Neuron (in vitro differentiated cells): ENCODE measurements around the gene TP73.

Experiments
- H2AFZ ChIP-seq: one replicate; pipeline ENCODE4 v1.6.1; 2013; ENCODE audit warnings: low read depth, mild to moderate bottlenecking, inconsistent platforms, low read length, moderate library complexity
- H3K27me3 ChIP-seq: one replicate; pipeline ENCODE4 v1.6.1; 2013; ENCODE audit warnings: low read length; ENCODE audit not compliant: insufficient read depth
- H3K36me3 ChIP-seq: one replicate; pipeline ENCODE4 v1.6.1; 2013; ENCODE audit warnings: low read length; ENCODE audit not compliant: insufficient read depth
- H3K4me1 ChIP-seq: one replicate; pipeline ENCODE4 v1.6.1; 2013; ENCODE audit warnings: low read length; ENCODE audit not compliant: insufficient read depth
- H3K4me3 ChIP-seq: 2 replicates; pipeline ENCODE4 v1.5.1; 2013; ENCODE audit warnings: mild to moderate bottlenecking, low read length, moderate library complexity
- H3K9me3 ChIP-seq: one replicate; pipeline ENCODE4 v1.6.1; 2013; ENCODE audit warnings: low read length

TP73 gene

DNA sequence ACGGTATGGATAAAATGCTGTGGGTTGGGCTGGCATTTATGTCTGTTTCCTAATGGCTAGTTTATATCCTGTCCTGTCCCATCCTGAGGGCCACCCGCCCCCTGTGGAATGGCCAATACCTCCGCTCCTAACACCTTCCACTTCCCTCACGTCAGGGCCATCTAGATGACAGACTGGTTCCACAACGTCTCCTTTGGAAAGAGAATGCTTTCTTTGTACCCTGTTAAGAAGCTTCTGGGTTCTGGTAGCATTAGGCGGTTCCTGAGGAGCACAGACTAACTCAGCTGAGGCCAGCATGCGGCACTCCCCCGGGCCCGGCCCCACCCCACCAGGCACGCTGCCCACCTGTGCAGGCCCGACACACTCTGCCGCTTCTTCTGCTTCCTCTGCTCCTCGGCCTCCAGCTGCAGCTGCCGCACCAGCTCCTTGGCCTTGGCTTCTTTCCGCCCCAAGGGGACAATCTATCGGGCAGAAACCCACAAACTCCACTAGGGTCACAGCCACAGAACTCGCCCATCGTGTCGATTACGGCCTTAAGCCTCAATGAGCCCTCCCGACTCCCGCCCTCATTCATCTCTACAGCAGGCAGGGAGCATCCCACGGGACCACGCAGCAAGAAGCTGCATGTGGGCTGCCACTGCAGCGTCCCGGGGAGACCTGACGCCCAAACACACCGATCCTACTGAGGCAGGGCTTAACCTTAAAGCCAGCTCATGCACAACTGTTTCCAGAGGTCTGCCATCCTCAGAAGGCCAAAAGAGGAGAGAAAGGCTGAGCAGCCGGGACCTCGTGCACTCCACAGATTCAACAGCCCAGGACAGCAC, 131.5 kb downstream of the TP73 start:
- H3K9me3 ChIP-seq, result no peaks in the 10 kb centered on the region
- peaks cover 72% of the 10 kb centered on the region for H3K36me3 ChIP-seq

DNA sequence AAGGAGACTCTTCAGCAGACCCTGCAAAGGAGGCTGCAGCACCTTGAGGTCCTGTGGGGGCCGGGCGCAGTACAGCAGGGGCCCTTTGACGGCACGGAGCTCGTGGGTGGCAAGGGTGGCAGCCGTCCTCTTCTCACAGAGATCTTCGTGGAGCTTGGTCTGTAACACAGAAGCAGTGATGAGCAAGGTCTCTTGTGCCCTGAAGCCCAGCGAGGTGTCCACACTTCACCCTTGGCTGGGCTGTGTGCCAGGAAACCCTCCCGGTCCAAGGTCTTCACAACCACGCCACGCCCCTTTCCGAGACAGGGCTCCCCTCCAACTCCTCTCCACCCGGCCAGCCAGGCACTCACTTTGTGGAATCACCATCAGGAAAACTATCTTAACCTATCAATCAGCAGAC, 132.7 kb downstream of the TP73 start:
- H2AFZ ChIP-seq, result no peak overlapping the region
- no peaks in the 10 kb centered on the region for H3K9me3 ChIP-seq
- peaks cover 66% of the 10 kb centered on the region for H3K36me3 ChIP-seq
- no peaks in the 10 kb centered on the region for H3K27me3 ChIP-seq
- no peaks in the 10 kb centered on the region for H3K4me1 ChIP-seq
- H3K4me3 ChIP-seq, result no peak overlapping the region

More for the DNA sequence above, 131.5 kb downstream of the TP73 start:
- no peak overlapping the region for H2AFZ ChIP-seq
- no peaks in the 10 kb centered on the region for H3K27me3 ChIP-seq
- H3K4me1 ChIP-seq, result no peaks in the 10 kb centered on the region
- no peak overlapping the region for H3K4me3 ChIP-seq

DNA sequence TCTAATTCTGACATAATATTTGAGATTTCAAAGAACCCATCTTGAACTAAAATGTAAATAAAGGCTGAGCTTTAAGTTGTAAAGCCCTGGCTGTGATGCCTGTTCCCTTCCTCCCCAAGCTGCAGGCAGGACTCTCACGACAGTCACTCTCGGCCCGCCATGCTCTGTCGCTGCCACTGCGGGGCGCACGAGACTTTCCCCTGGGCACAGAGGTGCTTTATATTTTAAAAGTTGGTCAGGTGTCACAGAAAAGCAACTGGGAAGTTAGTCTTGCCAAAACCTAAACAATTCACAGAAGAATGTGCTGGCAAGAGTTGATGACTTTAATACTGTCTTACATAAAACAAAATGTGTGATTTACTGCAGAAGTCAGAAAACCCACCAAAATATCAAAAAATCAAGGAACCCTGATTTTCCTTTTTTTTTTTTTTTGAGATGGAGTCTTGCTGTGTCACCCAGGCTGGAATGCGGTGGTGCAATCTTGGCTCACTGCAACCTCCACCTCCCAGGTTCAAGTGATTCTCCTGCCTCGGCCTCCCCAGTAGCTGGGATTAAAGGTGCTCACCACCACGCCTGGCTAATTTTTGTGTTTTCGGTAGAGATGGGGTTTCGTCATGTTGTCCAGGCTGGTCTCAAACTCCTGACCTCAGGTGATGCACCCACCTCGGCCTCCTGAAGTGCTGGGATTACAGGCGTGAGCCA, 133.3 kb downstream of the TP73 start:
- no peak overlapping the region for H2AFZ ChIP-seq
- peaks cover 61% of the 10 kb centered on the region for H3K36me3 ChIP-seq
- H3K9me3 ChIP-seq, result no peaks in the 10 kb centered on the region
- no peaks in the 10 kb centered on the region for H3K4me1 ChIP-seq
- no peaks in the 10 kb centered on the region for H3K27me3 ChIP-seq
- H3K4me3 ChIP-seq, result no peak overlapping the region
